H1 (cell line): ENCODE results near the gene LANCL2. TPM values are rescaled to one million over a fixed set of nuclear protein-coding genes. Genes with fewer than 3 reads are reported as not detected.

Experiments used
- CTCF ChIA-PET: fragments of 300-600 bp; sonication (Branson Sonifier 250); formaldehyde crosslinking; loops from one replicate; lab custom pipeline; 2021; ENCODE audit not compliant: partially characterized antibody; lab: Charles Lee
- POLR2A ChIA-PET: fragments of 300-600 bp; sonication (Branson Sonifier 250); formaldehyde crosslinking; loops from one replicate; lab custom pipeline; 2021; ENCODE audit warnings: inconsistent platforms; ENCODE audit not compliant: partially characterized antibody; lab: Charles Lee
- DNase-seq, 2 experiments: peaks; one replicate each; pipeline versions ENCODE4 v3.0.0 to v3.0.0-alpha.2; 2010 to 2022; ENCODE audit warnings: low spot score in 2 of 2, low read depth in 1 of 2, mixed read lengths in 1 of 2
- FAIRE-seq: peaks from 2 replicates; lab custom pipeline; 2011; peaks lifted over from hg19 to GRCh38; lab: Jason Lieb, UNC
- H2AFZ ChIP-seq: 2 replicates; pipeline ENCODE4 v1.8.1; 2012; ENCODE audit warnings: low read length, inconsistent platforms
- H2AK5ac ChIP-seq: 2 replicates; pipeline ENCODE4 v1.6.1; 2013; ENCODE audit warnings: low read depth, low read length
- H2BK120ac ChIP-seq: replicated peaks from 2 replicates; pipeline ENCODE3; 2013; ENCODE audit warnings: low read depth, low read length, inconsistent platforms
- H2BK12ac ChIP-seq: 2 replicates; pipeline ENCODE4 v1.6.1; 2013; ENCODE audit warnings: low read depth, low read length
- H2BK15ac ChIP-seq: 2 replicates; pipeline ENCODE4 v1.6.1; 2013; ENCODE audit warnings: low read length
- H2BK20ac ChIP-seq: 2 replicates; pipeline ENCODE4 v1.6.1; 2013; ENCODE audit warnings: low read length
- H2BK5ac ChIP-seq: 2 replicates; pipeline ENCODE4 v1.6.1; 2013; ENCODE audit warnings: low read depth, low read length
- H3K14ac ChIP-seq: 2 replicates; pipeline ENCODE4 v1.6.1; 2013; ENCODE audit warnings: inconsistent platforms; ENCODE audit not compliant: insufficient read length
- H3K18ac ChIP-seq: 2 replicates; pipeline ENCODE4 v1.6.1; 2013; ENCODE audit warnings: low read length; ENCODE audit errors: extremely low read depth
- H3K23ac ChIP-seq: 2 replicates; pipeline ENCODE4 v1.6.1; 2013; ENCODE audit warnings: inconsistent platforms; ENCODE audit not compliant: insufficient read length
- H3K23me2 ChIP-seq: 2 replicates; pipeline ENCODE4 v1.6.1; 2013; ENCODE audit warnings: low read depth, low read length
- H3K27ac ChIP-seq: 2 replicates; pipeline ENCODE4 v1.6.1; 2011; ENCODE audit warnings: low read depth, low read length, inconsistent platforms
- H3K27me3 ChIP-seq, 4 experiments: replicated peaks in 1 of 4; 1 replicate in 1 of 4; 2 replicates in 3 of 4; pipeline versions ENCODE4 v1.6.1 to v1.8.1; 2011 to 2013; ENCODE audit warnings: low read length in 3 of 4, mild to moderate bottlenecking in 3 of 4, inconsistent platforms in 2 of 4, mixed read lengths in 2 of 4, moderate library complexity in 1 of 4; ENCODE audit not compliant: control insufficient read depth in 3 of 4, insufficient read depth in 3 of 4; ENCODE audit errors: extremely low read depth in 1 of 4
- H3K36me3 ChIP-seq, 4 experiments: 2 replicates each; pipeline versions ENCODE4 v1.6.1 to v1.8.1; 2011 to 2013; ENCODE audit warnings: mild to moderate bottlenecking in 4 of 4, low read length in 3 of 4, moderate library complexity in 2 of 4, control low read depth in 1 of 4, inconsistent platforms in 1 of 4; ENCODE audit not compliant: insufficient read depth in 4 of 4, control insufficient read depth in 2 of 4
- H3K4ac ChIP-seq: replicated peaks from 2 replicates; pipeline ENCODE3; 2013; ENCODE audit warnings: low read length, low read depth, mixed read lengths, inconsistent platforms; ENCODE audit not compliant: insufficient read length
- H3K4me1 ChIP-seq, 4 experiments: replicated peaks in 1 of 4; 1 replicate in 1 of 4; 2 replicates in 3 of 4; pipeline versions ENCODE4 v1.6.1 to v1.8.1; 2011 to 2013; ENCODE audit warnings: low read length in 3 of 4, inconsistent platforms in 2 of 4, mixed read lengths in 1 of 4; ENCODE audit not compliant: insufficient read depth in 4 of 4, control insufficient read depth in 3 of 4
- H3K4me2 ChIP-seq, 2 experiments: 2 replicates each; pipeline versions ENCODE4 v1.6.1 to v1.8.1; 2011 to 2013; ENCODE audit warnings: low read depth in 2 of 2, low read length in 2 of 2, control low read depth in 1 of 2, inconsistent platforms in 1 of 2, mild to moderate bottlenecking in 1 of 2; ENCODE audit not compliant: insufficient read depth in 1 of 2
- H3K4me3 ChIP-seq, 4 experiments: fragments of 200-600, 300-600 bp in 1 of 4; sonication (generic), shearing (Covaris generic), sonication (Bioruptor Twin) in 1 of 4; 2 replicates each; pipeline versions ENCODE4 v1.5.1 to v1.8.1; 2011 to 2016; ENCODE audit warnings: low read length in 4 of 4, low read depth in 3 of 4, control low read depth in 2 of 4, inconsistent platforms in 2 of 4, mild to moderate bottlenecking in 2 of 4, mixed read lengths in 1 of 4, moderate library complexity in 1 of 4; ENCODE audit not compliant: insufficient read depth in 2 of 4; ENCODE audit errors: extremely low read depth in 1 of 4
- H3K56ac ChIP-seq: replicated peaks from 2 replicates; pipeline ENCODE3; 2013; ENCODE audit warnings: low read depth, mild to moderate bottlenecking, mixed read lengths, low read length, inconsistent platforms; ENCODE audit not compliant: insufficient read length
- H3K79me1 ChIP-seq: 2 replicates; pipeline ENCODE4 v1.6.1; 2013; ENCODE audit warnings: low read depth, low read length, control low read depth
- H3K79me2 ChIP-seq, 2 experiments: 2 replicates each; pipeline versions ENCODE4 v1.6.1 to v1.8.1; 2012 to 2013; ENCODE audit warnings: low read length in 2 of 2, mild to moderate bottlenecking in 2 of 2, inconsistent platforms in 1 of 2; ENCODE audit not compliant: insufficient read depth in 2 of 2, control insufficient read depth in 1 of 2
- H3K9ac ChIP-seq, 4 experiments: replicated peaks in 1 of 4; 1 replicate in 1 of 4; 2 replicates in 3 of 4; pipeline versions ENCODE4 v1.6.1 to v1.8.1; 2011 to 2013; ENCODE audit warnings: low read depth in 3 of 4, low read length in 3 of 4, control low read depth in 2 of 4, mild to moderate bottlenecking in 2 of 4, moderate library complexity in 2 of 4, inconsistent platforms in 1 of 4; ENCODE audit errors: extremely low read depth in 1 of 4
- H3K9me3 ChIP-seq, 2 experiments: 2 replicates each; pipeline versions ENCODE4 v1.6.1 to v1.8.1; 2012 to 2013; ENCODE audit warnings: mild to moderate bottlenecking in 2 of 2, moderate library complexity in 2 of 2, control low read depth in 1 of 2, inconsistent platforms in 1 of 2, low read depth in 1 of 2, low read length in 1 of 2, mixed read lengths in 1 of 2; ENCODE audit not compliant: insufficient read depth in 2 of 2
- H4K20me1 ChIP-seq, 2 experiments: replicated peaks in 1 of 2; 2 replicates each; pipeline versions ENCODE3 to v1.8.1; 2011 to 2013; ENCODE audit warnings: inconsistent platforms in 2 of 2, low read length in 2 of 2, mild to moderate bottlenecking in 1 of 2; ENCODE audit not compliant: insufficient read depth in 2 of 2, control insufficient read depth in 1 of 2
- H4K5ac ChIP-seq: 2 replicates; pipeline ENCODE4 v1.6.1; 2013; ENCODE audit warnings: low read length, low read depth, mixed read lengths, inconsistent platforms; ENCODE audit not compliant: insufficient read length
- H4K8ac ChIP-seq: 2 replicates; pipeline ENCODE4 v1.8.0; 2013; ENCODE audit warnings: mild to moderate bottlenecking, moderate library complexity, low read length, inconsistent platforms; ENCODE audit not compliant: insufficient read depth; ENCODE audit errors: extremely low read depth
- H4K91ac ChIP-seq: replicated peaks from 2 replicates; pipeline ENCODE3; 2013; ENCODE audit warnings: low read length, mixed read lengths, inconsistent platforms; ENCODE audit not compliant: insufficient read length
- WGBS, 2 experiments: shearing (Covaris generic) in 1 of 2; methylation state at CpG; one replicate each; pipeline versions ENCODE4 v1.1.6 to v1.1.7; 2013 to 2015; ENCODE audit warnings: low lambda C conversion rate in 2 of 2, mixed read lengths in 2 of 2, inconsistent platforms in 1 of 2, low coverage in 1 of 2, missing lambda C conversion rate in 1 of 2; ENCODE audit not compliant: insufficient replicate concordance in 2 of 2, insufficient coverage in 1 of 2, insufficient read length in 1 of 2; ENCODE audit errors: extremely low coverage in 1 of 2, missing lambda C conversion rate in 1 of 2; 5-methylcytosine and 5-hydroxymethylcytosine counted together
- polyA plus RNA-seq, 7 experiments: library from polyadenylated mRNA; depleted of rRNA in 3 of 7; stranded (reverse) in 5 of 7; unstranded in 2 of 7; fragments of >200 nt in 5 of 7; fragments of 200-250 nt in 2 of 7; gene quantifications; 1 replicate in 5 of 7; 2 replicates in 1 of 7; 4 replicates in 1 of 7; pipeline versions ENCODE4 v1.2.1 to v1.2.3, GENCODE V29; 2011 to 2013; ENCODE audit warnings: missing spikeins in 2 of 7, mixed read lengths in 2 of 7
- total RNA-seq: library from RNA; stranded (reverse); fragmentation: NEBNext Ultra II Directional; extraction: Animal tissue kit (Norgen Biotek cat#: 25700); gene quantifications from 2 replicates; pipeline ENCODE4 v1.2.1, GENCODE V29; 2021

Gene LANCL2
- total and polyA plus RNA-seq, 2 of the 8 experiments (the other 6 are each of a cell fraction or from before 2014, with no cell fraction given) = 9.2 to 9.5 TPM

- no peak overlapping the region for H3K9ac ChIP-seq
- no peak overlapping the region for H3K23ac ChIP-seq
- H3K27me3 ChIP-seq = no peaks in the 10 kb centered on the region
- H3K27ac ChIP-seq = no peak overlapping the region
- no peak overlapping the region for H3K4ac ChIP-seq
- no peaks in the 10 kb centered on the region for H3K4me1 ChIP-seq
- H2BK15ac ChIP-seq = no peak overlapping the region
- no peaks in the 10 kb centered on the region for H3K79me1 ChIP-seq
- H4K91ac ChIP-seq = no peak overlapping the region
- H3K9me3 ChIP-seq = no peaks in the 10 kb centered on the region
- no peaks in the 10 kb centered on the region for H3K36me3 ChIP-seq
- no peak overlapping the region for H3K14ac ChIP-seq
- no peak overlapping the region for H3K4me3 ChIP-seq
- no peak overlapping the region for H2BK12ac ChIP-seq
- H3K23me2 ChIP-seq = no peaks in the 10 kb centered on the region
- H3K79me2 ChIP-seq = no peaks in the 10 kb centered on the region
- FAIRE-seq (no peak), DNase-seq (no peak)
- WGBS, 2 experiments = 84% methylated on average over 7 of the region's 7 CpGs; no CpG with 5 or more reads in 1 of the 2 experiments
- ChIA-PET CTCF (interaction anchor here (1.0 to 1.9 kb wide), 3 partner anchors 17 to 51 kb away, joined by 4 to 5 read pairs (median 5); no protein-coding TSS in a partner anchor), POLR2A (no interaction called here)
- no peak overlapping the region for H2BK5ac ChIP-seq
- no peak overlapping the region for H2AFZ ChIP-seq
- no peaks in the 10 kb centered on the region for H4K20me1 ChIP-seq
- no peak overlapping the region for H2AK5ac ChIP-seq
- H3K4me2 ChIP-seq = no peak overlapping the region
- H2BK20ac ChIP-seq = no peak overlapping the region
- H3K56ac ChIP-seq = no peak overlapping the region
- H4K8ac ChIP-seq = no peak overlapping the region
- no peak overlapping the region for H2BK120ac ChIP-seq
- no peak overlapping the region for H3K18ac ChIP-seq
- no peak overlapping the region for H4K5ac ChIP-seq
Observed at GRCh38 chr7:55326945-55327626, 38.1 kb upstream of the LANCL2 start.
